Measurements from ENCODE around the gene CACNA1C.

CACNA1C gene

GRCh38 chr12:2266666-2267620 lies 214.2 kb downstream of the CACNA1C start:
- peak overlapping the region in 1 of 2 donors; percentile 58 for H3K9ac ChIP-seq (ENCODE audit: low read length in 2 of 2)
- peak overlapping the region; percentile 62 for H3K27ac ChIP-seq (ENCODE audit: low read length)
- H3K4me1 ChIP-seq (ENCODE audit: control insufficient read depth, insufficient read depth, low read length), result peaks cover 56% of the 10 kb centered on the region
- no peak overlapping the region for H3K4me3 ChIP-seq (ENCODE audit: low read length in 2 of 2)
- H3K36me3 ChIP-seq (ENCODE audit: control insufficient read depth in 2 of 2, insufficient read depth in 2 of 2, low read length in 2 of 2), result no peaks in the 10 kb centered on the region
- no peaks in the 10 kb centered on the region for H3K27me3 ChIP-seq (ENCODE audit: control insufficient read depth in 1 of 2, insufficient read depth in 2 of 2, low read length in 2 of 2)
- no peaks in the 10 kb centered on the region for H3K9me3 ChIP-seq (ENCODE audit: control insufficient read depth in 2 of 2, low read length in 2 of 2)

DNA sequence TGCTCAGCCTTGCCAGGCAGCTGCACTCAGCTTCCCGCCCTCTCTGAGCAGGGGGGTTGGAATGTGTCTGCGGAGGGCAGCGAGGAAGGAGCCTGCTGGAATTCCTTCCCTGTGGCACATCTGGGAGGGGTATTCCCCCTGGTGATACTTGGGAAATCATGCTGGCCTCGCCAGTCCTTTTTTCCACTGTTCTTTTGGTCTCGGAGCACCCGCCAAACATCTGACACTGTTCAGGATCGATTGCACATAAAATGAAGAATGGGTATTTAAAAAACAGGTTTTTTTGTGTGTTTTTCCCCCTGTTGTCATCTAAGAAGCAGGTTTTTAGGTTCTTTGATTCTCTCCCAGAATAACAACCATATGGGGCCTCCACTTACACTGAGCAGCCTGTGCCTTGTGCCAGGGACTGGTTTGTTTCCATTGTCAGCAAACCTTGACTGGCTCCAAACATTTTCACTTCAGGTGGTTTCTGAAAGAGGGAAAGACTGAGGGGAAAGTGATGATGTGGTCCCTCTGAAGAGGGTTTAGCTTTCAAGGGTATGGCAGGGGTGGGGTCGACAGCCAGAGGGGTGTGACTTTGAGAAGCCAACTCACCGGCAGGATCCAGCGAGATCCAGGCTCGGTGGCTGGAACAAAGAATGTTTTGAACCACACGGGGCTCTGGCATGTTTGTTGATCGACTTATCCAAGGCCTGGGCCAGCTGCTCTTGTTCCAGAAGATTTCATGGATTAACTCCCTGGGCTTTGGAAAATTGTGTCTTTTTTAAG lies 215.1 kb downstream of the CACNA1C start:
- H3K4me3 ChIP-seq (ENCODE audit: low read length in 2 of 2), result peak overlapping the region in 1 of 2 donors; percentile 40
- no peaks in the 10 kb centered on the region for H3K9me3 ChIP-seq (ENCODE audit: control insufficient read depth in 2 of 2, low read length in 2 of 2)
- H3K27me3 ChIP-seq (ENCODE audit: control insufficient read depth in 1 of 2, insufficient read depth in 2 of 2, low read length in 2 of 2), result no peaks in the 10 kb centered on the region
- peak overlapping the region in 1 of 2 donors; percentile 58 for H3K9ac ChIP-seq (ENCODE audit: low read length in 2 of 2)
- peak overlapping the region; percentile 62 for H3K27ac ChIP-seq (ENCODE audit: low read length)
- no peaks in the 10 kb centered on the region for H3K36me3 ChIP-seq (ENCODE audit: control insufficient read depth in 2 of 2, insufficient read depth in 2 of 2, low read length in 2 of 2)
- peaks cover 60% of the 10 kb centered on the region for H3K4me1 ChIP-seq (ENCODE audit: control insufficient read depth, insufficient read depth, low read length)

DNA sequence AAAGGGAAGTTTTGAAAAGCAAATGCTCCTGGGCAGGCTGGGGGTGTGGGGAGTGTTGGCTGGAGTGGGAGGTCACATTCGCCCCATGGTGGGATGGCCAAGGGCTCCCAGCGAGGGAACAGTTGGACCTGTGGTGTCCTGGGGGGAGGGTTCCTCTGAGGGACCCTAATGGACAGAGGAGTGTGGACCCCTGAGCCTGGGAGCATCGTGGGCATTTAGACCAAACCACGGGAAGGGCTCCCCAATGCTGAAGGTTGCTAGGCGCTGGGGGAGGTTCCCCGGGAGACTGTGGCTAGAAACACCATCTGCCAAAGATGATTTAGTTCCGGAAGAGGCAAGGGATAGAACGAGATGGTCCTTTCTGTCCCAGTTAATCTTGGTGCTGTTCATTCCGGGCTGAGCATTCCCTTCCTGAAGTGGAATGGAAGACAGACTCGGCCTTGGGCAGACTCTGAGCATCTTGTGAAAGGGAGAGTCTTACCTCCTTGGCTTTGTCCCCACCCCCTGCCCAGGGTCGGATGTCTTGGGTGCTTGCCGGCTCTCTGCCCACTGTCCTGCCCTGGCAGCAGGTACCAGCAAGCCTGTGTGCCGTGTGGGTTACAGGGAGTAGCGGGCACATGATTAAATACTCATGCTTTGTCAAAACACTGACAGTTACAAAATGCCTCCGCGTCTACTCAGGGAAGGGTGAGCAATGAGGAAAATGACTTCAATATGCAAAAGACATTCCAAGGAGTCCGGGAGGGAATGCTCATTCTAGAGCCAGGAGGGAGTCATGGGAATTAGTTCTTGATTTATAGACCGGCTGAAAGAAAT lies 215.9 kb downstream of the CACNA1C start:
- Histone ChIP-seq H3K27me3 (ENCODE audit: control insufficient read depth in 1 of 2, insufficient read depth in 2 of 2, low read length in 2 of 2) (no peaks in the 10 kb centered on the region), H3K36me3 (ENCODE audit: control insufficient read depth in 2 of 2, insufficient read depth in 2 of 2, low read length in 2 of 2) (no peaks in the 10 kb centered on the region), H3K27ac (ENCODE audit: low read length) (peak overlapping the region; percentile 62), H3K9ac (ENCODE audit: low read length in 2 of 2) (peak overlapping the region in 1 of 2 donors; percentile 58), H3K4me3 (ENCODE audit: low read length in 2 of 2) (no peak overlapping the region), H3K9me3 (ENCODE audit: control insufficient read depth in 2 of 2, low read length in 2 of 2) (no peaks in the 10 kb centered on the region), H3K4me1 (ENCODE audit: control insufficient read depth, insufficient read depth, low read length) (peaks cover 65% of the 10 kb centered on the region)

GRCh38 chr12:2270846-2271245 lies 218.1 kb downstream of the CACNA1C start:
- H3K9ac ChIP-seq (ENCODE audit: low read length in 2 of 2), result no peak overlapping the region
- peak overlapping the region; percentile 31 for H3K27ac ChIP-seq (ENCODE audit: low read length)
- peaks cover 49% of the 10 kb centered on the region for H3K4me1 ChIP-seq (ENCODE audit: control insufficient read depth, insufficient read depth, low read length)

DNA sequence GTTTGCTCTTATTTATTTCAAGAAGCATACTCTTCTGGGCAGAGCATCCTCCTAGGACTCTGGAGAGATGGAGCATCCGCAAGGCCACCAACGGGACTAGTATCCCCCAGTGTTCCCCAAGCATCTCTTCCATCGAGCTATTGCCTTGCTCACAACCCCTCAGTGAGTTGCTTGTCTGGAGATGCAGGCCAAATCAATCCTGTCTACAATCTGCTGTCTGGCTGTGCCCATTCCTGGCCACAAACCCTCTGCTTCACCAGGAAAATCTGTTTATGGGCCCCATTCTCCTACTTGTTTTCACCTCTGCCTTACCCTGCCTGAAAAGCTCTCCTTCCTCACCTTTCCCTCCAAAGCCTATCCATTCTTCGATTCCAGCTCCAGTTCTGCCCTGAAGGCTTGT lies 219.2 kb downstream of the CACNA1C start:
- Histone ChIP-seq H3K9ac (ENCODE audit: low read length in 2 of 2) (no peak overlapping the region), H3K9me3 (ENCODE audit: control insufficient read depth in 2 of 2, low read length in 2 of 2) (no peaks in the 10 kb centered on the region)

More at GRCh38 chr12:2270846-2271245, 218.1 kb downstream of the CACNA1C start:
- Histone ChIP-seq H3K27me3 (ENCODE audit: control insufficient read depth in 1 of 2, insufficient read depth in 2 of 2, low read length in 2 of 2) (no peaks in the 10 kb centered on the region), H3K36me3 (ENCODE audit: control insufficient read depth in 2 of 2, insufficient read depth in 2 of 2, low read length in 2 of 2) (no peaks in the 10 kb centered on the region), H3K4me3 (ENCODE audit: low read length in 2 of 2) (no peak overlapping the region), H3K9me3 (ENCODE audit: control insufficient read depth in 2 of 2, low read length in 2 of 2) (no peaks in the 10 kb centered on the region)

DNA sequence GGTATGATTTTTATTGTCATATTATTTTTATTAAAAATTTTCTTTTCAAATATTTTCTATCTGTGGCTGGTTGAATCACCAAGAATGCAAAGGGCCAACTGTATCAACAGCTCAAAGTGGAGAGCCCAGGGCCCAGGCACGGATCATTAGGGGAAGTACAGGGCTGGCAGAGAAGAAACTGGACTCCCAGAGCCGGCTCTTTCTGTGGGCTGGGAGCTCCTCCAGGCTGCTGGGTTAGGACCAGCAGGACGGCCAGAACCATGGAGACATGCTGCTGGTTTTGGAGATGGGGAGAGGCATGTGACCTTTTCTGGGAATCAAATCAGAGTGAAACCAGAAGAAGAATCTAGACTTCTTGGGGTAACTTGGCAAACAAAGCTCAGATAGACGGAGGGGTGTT lies 220.5 kb downstream of the CACNA1C start:
- Histone ChIP-seq H3K9ac (ENCODE audit: low read length in 2 of 2) (no peak overlapping the region), H3K36me3 (ENCODE audit: control insufficient read depth in 2 of 2, insufficient read depth in 2 of 2, low read length in 2 of 2) (no peaks in the 10 kb centered on the region), H3K27ac (ENCODE audit: low read length) (no peak overlapping the region), H3K27me3 (ENCODE audit: control insufficient read depth in 1 of 2, insufficient read depth in 2 of 2, low read length in 2 of 2) (no peaks in the 10 kb centered on the region), H3K4me3 (ENCODE audit: low read length in 2 of 2) (no peak overlapping the region), H3K4me1 (ENCODE audit: control insufficient read depth, insufficient read depth, low read length) (peaks cover 28% of the 10 kb centered on the region), H3K9me3 (ENCODE audit: control insufficient read depth in 2 of 2, low read length in 2 of 2) (no peaks in the 10 kb centered on the region)

More for the DNA sequence above, 219.2 kb downstream of the CACNA1C start:
- peak overlapping the region; percentile 41 for H3K27ac ChIP-seq (ENCODE audit: low read length)
- H3K36me3 ChIP-seq (ENCODE audit: control insufficient read depth in 2 of 2, insufficient read depth in 2 of 2, low read length in 2 of 2), result no peaks in the 10 kb centered on the region
- H3K4me3 ChIP-seq (ENCODE audit: low read length in 2 of 2), result no peak overlapping the region
- H3K27me3 ChIP-seq (ENCODE audit: control insufficient read depth in 1 of 2, insufficient read depth in 2 of 2, low read length in 2 of 2), result no peaks in the 10 kb centered on the region
- H3K4me1 ChIP-seq (ENCODE audit: control insufficient read depth, insufficient read depth, low read length), result peaks cover 41% of the 10 kb centered on the region

- Histone ChIP-seq H3K36me3 (ENCODE audit: control insufficient read depth in 2 of 2, insufficient read depth in 2 of 2, low read length in 2 of 2) (no peaks in the 10 kb centered on the region), H3K27ac (ENCODE audit: low read length) (peak overlapping the region; percentile 31)
Measured at GRCh38 chr12:2273751-2274150, 221.0 kb downstream of the CACNA1C start.

GRCh38 chr12:2274733-2275132 lies 221.9 kb downstream of the CACNA1C start:
- peaks cover 19% of the 10 kb centered on the region for H3K4me1 ChIP-seq (ENCODE audit: control insufficient read depth, insufficient read depth, low read length)
- peak overlapping the region; percentile 31 for H3K27ac ChIP-seq (ENCODE audit: low read length)
- no peaks in the 10 kb centered on the region for H3K9me3 ChIP-seq (ENCODE audit: control insufficient read depth in 2 of 2, low read length in 2 of 2)
- H3K36me3 ChIP-seq (ENCODE audit: control insufficient read depth in 2 of 2, insufficient read depth in 2 of 2, low read length in 2 of 2), result no peaks in the 10 kb centered on the region
- H3K27me3 ChIP-seq (ENCODE audit: control insufficient read depth in 1 of 2, insufficient read depth in 2 of 2, low read length in 2 of 2), result no peaks in the 10 kb centered on the region
- H3K4me3 ChIP-seq (ENCODE audit: low read length in 2 of 2), result no peak overlapping the region
- no peak overlapping the region for H3K9ac ChIP-seq (ENCODE audit: low read length in 2 of 2)

More at GRCh38 chr12:2273751-2274150, 221.0 kb downstream of the CACNA1C start:
- Histone ChIP-seq H3K4me3 (ENCODE audit: low read length in 2 of 2) (no peak overlapping the region), H3K27me3 (ENCODE audit: control insufficient read depth in 1 of 2, insufficient read depth in 2 of 2, low read length in 2 of 2) (no peaks in the 10 kb centered on the region), H3K4me1 (ENCODE audit: control insufficient read depth, insufficient read depth, low read length) (peaks cover 23% of the 10 kb centered on the region), H3K9ac (ENCODE audit: low read length in 2 of 2) (no peak overlapping the region), H3K9me3 (ENCODE audit: control insufficient read depth in 2 of 2, low read length in 2 of 2) (no peaks in the 10 kb centered on the region)

DNA sequence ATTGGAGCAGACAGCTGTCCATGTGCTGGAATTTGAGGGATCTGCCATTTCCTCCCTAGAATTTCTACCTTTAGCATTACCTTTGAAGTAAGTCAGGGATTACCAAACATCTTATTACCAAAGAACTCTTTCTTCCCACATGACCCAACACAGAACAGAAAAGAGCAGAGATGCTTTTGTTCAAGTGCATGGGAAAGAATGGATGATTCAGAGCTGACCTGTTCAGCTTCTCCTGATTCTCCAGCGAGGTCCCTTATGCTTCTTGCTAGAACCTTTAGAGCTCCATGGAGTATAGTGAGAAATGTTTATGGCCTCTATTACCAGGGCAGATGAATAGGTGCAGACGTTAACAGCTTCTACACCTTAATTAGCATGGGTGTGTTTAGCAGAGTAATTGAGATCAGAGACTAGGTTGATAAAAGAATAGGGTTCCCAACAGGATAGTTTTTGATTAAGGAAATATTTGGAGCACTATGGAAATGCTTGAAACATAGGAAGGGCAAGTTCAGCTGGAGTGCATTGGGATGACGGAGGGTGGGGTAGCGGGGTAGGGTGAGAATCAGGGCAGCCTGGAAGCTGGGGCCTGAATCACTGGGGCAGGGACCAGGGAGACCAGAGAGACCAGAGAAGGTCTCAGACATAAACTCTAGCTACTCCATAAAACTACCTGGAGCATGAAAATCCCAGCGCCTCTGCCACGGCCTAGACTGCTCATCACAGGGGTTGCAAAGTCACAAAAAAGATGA lies 223.7 kb downstream of the CACNA1C start:
- no peaks in the 10 kb centered on the region for H3K36me3 ChIP-seq (ENCODE audit: control insufficient read depth in 2 of 2, insufficient read depth in 2 of 2, low read length in 2 of 2)
- no peak overlapping the region for H3K9ac ChIP-seq (ENCODE audit: low read length in 2 of 2)
- H3K4me1 ChIP-seq (ENCODE audit: control insufficient read depth, insufficient read depth, low read length), result peaks cover 19% of the 10 kb centered on the region
- H3K4me3 ChIP-seq (ENCODE audit: low read length in 2 of 2), result no peak overlapping the region
- H3K9me3 ChIP-seq (ENCODE audit: control insufficient read depth in 2 of 2, low read length in 2 of 2), result no peaks in the 10 kb centered on the region
- H3K27ac ChIP-seq (ENCODE audit: low read length), result no peak overlapping the region
- no peaks in the 10 kb centered on the region for H3K27me3 ChIP-seq (ENCODE audit: control insufficient read depth in 1 of 2, insufficient read depth in 2 of 2, low read length in 2 of 2)
